ENCODE data around the gene EEF2KMT. TPM values are rescaled to one million over a fixed set of nuclear protein-coding genes. Genes with fewer than 3 reads are reported as not detected.
A peak's percentile ranks its signal among the peaks of the same experiment; 100 is the strongest.

Gene EEF2KMT
- total and polyA plus RNA-seq, 2 of the 13 experiments (the other 11 are each of a cell fraction or from before 2014, with no cell fraction given) = 10.7 to 26.9 TPM

DNA sequence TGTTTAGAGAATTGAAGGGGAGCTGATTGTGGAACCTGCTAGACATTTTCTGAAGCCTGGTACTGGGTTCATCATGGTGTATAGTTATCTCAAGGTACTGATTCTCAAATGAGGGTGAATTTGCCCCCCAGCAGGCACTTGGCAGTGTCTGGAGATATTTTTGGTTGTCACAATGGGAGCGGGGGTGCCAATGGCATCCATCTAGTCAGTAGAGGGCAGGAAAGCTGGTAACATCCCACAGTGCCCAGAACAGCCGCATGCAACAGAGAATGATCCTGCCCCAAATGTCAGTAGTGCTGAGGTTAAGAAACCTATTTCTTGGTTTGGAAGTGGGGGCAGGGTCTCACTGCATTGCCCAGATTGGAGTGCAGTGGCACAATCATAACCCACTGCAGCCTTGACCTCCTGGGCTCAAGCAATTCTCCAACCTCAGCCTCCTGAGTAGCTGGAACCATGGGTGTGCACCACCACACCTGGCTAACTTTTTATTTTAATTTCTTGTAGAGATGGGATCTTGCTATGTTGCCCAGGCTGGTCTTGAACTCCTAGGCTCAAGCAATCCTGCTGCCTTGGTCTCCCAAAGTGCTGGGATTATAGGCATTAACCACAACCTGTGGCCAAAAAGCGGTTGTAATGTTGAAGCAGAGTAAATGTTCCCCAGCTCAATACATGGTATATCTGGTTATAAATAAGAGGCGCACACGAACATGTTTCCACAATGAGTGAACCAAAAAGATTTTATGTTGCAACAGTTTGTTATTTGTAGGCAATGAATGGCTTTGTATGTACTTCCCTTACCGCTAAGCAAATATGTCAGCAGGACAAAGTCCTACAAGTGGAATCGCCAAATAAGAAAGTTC, 46.4 kb upstream of the EEF2KMT start (continued):
- TF ChIP-seq ZHX1 (CRISPR knock-in tag; IDR thresholded peaks at IDR 0.05; ENCODE audit: low read depth) (no peak), SOX5 (CRISPR knock-in tag; IDR thresholded peaks at IDR 0.05; ENCODE audit: borderline replicate concordance) (peak; percentile 94), ETV5 (CRISPR knock-in tag; IDR thresholded peaks at IDR 0.05; ENCODE audit: borderline replicate concordance) (peak; percentile 66; the same call in 1 of the 2 replicates), ZNF414 (CRISPR knock-in tag; IDR thresholded peaks at IDR 0.05) (no peak), ZNF329 (CRISPR knock-in tag; IDR thresholded peaks at IDR 0.05; ENCODE audit: low read depth) (0 out of 2 replicates have a peak, but pooled peaks have one; percentile 30), NR3C1 (CRISPR knock-in tag; IDR thresholded peaks at IDR 0.05) (no peak), ZNF33A (CRISPR knock-in tag; IDR thresholded peaks at IDR 0.05; ENCODE audit: borderline replicate concordance) (no peak), ZNF143 (CRISPR knock-in tag; IDR thresholded peaks at IDR 0.05) (no peak), ZNF24 (IDR thresholded peaks at IDR 0.05) (peak; percentile 78), MED1 (CRISPR knock-in tag; IDR thresholded peaks at IDR 0.05) (peak; percentile 90), ZNF235 (CRISPR knock-in tag; IDR thresholded peaks at IDR 0.05; ENCODE audit: borderline replicate concordance) (no peak)
- TF ChIP-seq, protein P1, sequence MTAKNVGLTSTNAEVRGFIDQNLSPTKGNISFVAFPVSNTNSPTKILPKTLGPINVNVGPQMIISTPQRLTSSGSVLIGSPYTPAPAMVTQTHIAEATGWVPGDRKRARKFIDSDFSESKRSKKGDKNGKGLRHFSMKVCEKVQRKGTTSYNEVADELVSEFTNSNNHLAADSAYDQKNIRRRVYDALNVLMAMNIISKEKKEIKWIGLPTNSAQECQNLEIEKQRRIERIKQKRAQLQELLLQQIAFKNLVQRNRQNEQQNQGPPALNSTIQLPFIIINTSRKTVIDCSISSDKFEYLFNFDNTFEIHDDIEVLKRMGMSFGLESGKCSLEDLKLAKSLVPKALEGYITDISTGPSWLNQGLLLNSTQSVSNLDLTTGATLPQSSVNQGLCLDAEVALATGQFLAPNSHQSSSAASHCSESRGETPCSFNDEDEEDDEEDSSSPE (CRISPR knock-in tag; IDR thresholded peaks at IDR 0.05) = no peak
- TF ChIP-seq, protein P2, sequence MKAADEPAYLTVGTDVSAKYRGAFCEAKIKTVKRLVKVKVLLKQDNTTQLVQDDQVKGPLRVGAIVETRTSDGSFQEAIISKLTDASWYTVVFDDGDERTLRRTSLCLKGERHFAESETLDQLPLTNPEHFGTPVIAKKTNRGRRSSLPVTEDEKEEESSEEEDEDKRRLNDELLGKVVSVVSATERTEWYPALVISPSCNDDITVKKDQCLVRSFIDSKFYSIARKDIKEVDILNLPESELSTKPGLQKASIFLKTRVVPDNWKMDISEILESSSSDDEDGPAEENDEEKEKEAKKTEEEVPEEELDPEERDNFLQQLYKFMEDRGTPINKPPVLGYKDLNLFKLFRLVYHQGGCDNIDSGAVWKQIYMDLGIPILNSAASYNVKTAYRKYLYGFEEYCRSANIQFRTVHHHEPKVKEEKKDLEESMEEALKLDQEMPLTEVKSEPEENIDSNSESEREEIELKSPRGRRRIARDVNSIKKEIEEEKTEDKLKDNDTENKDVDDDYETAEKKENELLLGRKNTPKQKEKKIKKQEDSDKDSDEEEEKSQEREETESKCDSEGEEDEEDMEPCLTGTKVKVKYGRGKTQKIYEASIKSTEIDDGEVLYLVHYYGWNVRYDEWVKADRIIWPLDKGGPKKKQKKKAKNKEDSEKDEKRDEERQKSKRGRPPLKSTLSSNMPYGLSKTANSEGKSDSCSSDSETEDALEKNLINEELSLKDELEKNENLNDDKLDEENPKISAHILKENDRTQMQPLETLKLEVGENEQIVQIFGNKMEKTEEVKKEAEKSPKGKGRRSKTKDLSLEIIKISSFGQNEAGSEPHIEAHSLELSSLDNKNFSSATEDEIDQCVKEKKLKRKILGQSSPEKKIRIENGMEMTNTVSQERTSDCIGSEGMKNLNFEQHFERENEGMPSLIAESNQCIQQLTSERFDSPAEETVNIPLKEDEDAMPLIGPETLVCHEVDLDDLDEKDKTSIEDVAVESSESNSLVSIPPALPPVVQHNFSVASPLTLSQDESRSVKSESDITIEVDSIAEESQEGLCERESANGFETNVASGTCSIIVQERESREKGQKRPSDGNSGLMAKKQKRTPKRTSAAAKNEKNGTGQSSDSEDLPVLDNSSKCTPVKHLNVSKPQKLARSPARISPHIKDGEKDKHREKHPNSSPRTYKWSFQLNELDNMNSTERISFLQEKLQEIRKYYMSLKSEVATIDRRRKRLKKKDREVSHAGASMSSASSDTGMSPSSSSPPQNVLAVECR (CRISPR knock-in tag; IDR thresholded peaks at IDR 0.05; ENCODE audit: borderline replicate concordance) = no peak; the same call in 1 of the 2 replicates
- TF ChIP-seq, protein P3, sequence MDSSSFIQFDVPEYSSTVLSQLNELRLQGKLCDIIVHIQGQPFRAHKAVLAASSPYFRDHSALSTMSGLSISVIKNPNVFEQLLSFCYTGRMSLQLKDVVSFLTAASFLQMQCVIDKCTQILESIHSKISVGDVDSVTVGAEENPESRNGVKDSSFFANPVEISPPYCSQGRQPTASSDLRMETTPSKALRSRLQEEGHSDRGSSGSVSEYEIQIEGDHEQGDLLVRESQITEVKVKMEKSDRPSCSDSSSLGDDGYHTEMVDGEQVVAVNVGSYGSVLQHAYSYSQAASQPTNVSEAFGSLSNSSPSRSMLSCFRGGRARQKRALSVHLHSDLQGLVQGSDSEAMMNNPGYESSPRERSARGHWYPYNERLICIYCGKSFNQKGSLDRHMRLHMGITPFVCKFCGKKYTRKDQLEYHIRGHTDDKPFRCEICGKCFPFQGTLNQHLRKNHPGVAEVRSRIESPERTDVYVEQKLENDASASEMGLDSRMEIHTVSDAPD (CRISPR knock-in tag; IDR thresholded peaks at IDR 0.05) = peak; percentile 80; the same call in 1 of the 2 replicates
